Stimulated activated CD4-positive, alpha-beta T cell treated with anti-CD3 and anti-CD28 coated beads, Interleukin-12 subunit alpha, Interleukin-12 subunit beta, amount 100 ng/mL, for 48 hours (primary cell): ENCODE data around the gene WFDC5.

Experiments used
- DNase-seq, 3 donors: peaks; one replicate each; pipeline ENCODE4 v3.0.0-alpha.2; 2020; ENCODE audit warnings: low read depth in 2 of 3, low spot score in 1 of 3

Gene WFDC5

GRCh38 chr20:45115829-45116228, 855 bp upstream of the WFDC5 start:
- DNase-seq: no peak

- no peak for DNase-seq
These were observed 406 bp upstream of the WFDC5 start for GRCh38 chr20:45115386-45115774.

- DNase-seq: no peak
These were observed 1.1 kb downstream of the WFDC5 start for GRCh38 chr20:45113865-45114264.

GRCh38 chr20:45112754-45113153, 2.2 kb downstream of the WFDC5 start:
- DNase-seq: no peak

GRCh38 chr20:45111799-45112471, 3.0 kb downstream of the WFDC5 start:
- DNase-seq: no peak

- no peak for DNase-seq
These were observed 3.7 kb downstream of the WFDC5 start for GRCh38 chr20:45111285-45111684.

GRCh38 chr20:45110301-45110700, 4.7 kb downstream of the WFDC5 start:
- no peak for DNase-seq

- DNase-seq: no peak
These were observed 5.3 kb downstream of the WFDC5 start for GRCh38 chr20:45109634-45110033.

GRCh38 chr20:45105317-45105716, 9.7 kb downstream of the WFDC5 start:
- no peak for DNase-seq

- no peak for DNase-seq
These were observed 10.2 kb downstream of the WFDC5 start for GRCh38 chr20:45104786-45105185.

- no peak for DNase-seq
These were observed 11.9 kb downstream of the WFDC5 start for GRCh38 chr20:45103072-45103471.

- DNase-seq: no peak
These were observed 13.6 kb downstream of the WFDC5 start for GRCh38 chr20:45101333-45101850.

- DNase-seq: no peak
These were observed 14.3 kb downstream of the WFDC5 start, which contains the start of gene KCNS1 for GRCh38 chr20:45100563-45101245. Gene KCNS1, minus strand, starts transcription at chr20:45101127. Its CDS starts 1,891 bp downstream, at chr20:45099236.

- peak in 1 of 3 donors; percentile 16 for DNase-seq
These were observed 16.7 kb downstream of the WFDC5 start for GRCh38 chr20:45098103-45098773.

GRCh38 chr20:45097485-45098102, 17.4 kb downstream of the WFDC5 start:
- DNase-seq: peak in 2 of 3 donors; percentile 35 to 38

GRCh38 chr20:45096781-45097180, 18.2 kb downstream of the WFDC5 start:
- no peak for DNase-seq

- DNase-seq: peak; percentile 33 to 70 (median 46)
These were observed 19.2 kb downstream of the WFDC5 start for GRCh38 chr20:45095805-45096238.

GRCh38 chr20:45094864-45095574, 20.0 kb downstream of the WFDC5 start:
- no peak for DNase-seq

- DNase-seq: no peak
These were observed 20.8 kb downstream of the WFDC5 start for GRCh38 chr20:45094201-45094600.

GRCh38 chr20:45092898-45093297, 22.1 kb downstream of the WFDC5 start:
- no peak for DNase-seq

GRCh38 chr20:45091366-45091765, 23.6 kb downstream of the WFDC5 start:
- no peak for DNase-seq
